DMS53 treated with DMSO at 0.1 percent for 48 hours (cell line): ENCODE results near the gene GALNT10.

ENCODE experiments used
- DNase-seq: peaks from one replicate; lab custom pipeline; 2025; ENCODE audit not compliant: unreplicated experiment; lab: John Stamatoyannopoulos, UW

The GALNT10 gene

DNA sequence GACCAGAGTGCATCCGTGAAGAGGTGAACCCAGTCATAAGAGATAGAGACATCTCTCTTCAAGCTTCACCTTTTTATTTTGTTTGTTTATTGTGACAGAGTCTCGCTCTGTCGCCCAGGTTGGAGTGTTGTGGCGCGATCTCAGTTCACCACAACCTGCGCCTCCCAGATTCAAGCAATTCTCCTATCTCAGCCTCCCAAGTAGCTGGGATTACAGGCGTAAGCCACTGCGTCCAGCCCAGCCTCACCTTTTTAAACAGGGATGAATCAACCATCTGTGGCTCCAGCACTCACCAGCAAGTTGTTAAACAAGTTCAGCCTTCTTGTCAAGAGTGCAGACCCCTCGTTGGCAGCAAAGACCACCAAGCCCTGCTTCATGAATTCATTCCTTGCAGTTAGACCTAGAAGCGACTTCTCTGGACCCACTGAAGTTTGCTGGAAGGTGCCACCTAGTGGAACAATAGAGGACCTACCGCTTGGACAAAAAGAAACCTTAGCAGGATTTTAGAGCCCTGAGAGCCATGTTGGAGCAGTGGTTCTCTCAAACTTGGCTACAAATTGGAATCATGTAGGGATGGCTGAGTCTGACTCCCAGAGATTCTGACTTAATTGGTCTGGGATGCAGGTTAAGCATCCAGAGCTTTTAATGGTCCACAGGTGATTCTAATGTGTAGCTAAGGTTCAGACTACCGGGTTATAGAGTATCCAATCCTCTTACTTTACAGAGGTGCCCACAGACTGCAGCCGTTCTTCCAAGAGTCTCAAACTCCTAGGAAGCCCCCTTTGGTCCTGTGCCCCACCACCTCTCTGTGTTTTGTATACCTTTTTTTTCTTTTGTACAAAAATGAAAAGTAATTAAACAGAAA is 10.5 kb upstream of the GALNT10 start:
- peak; percentile 76 for DNase-seq

DNA sequence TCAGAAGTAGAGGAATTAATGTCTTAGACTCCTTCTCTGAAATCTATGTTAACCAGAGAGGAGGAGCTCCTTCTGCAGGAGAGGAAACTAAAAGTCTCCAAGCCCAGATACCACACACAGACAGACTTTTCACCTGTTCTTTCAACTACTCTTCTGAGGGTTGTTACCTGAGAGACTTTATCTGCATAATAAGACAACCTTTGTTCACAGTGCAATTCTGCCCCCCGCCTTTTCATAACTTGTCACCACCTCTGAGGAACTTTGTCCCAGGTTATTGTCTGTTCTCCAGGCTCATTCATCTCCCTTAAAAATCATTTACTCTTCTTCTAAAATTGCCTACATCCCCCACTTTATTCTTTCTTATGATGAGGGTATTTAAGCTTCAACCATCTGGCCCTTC is 9.4 kb upstream of the GALNT10 start:
- no peak for DNase-seq

DNA sequence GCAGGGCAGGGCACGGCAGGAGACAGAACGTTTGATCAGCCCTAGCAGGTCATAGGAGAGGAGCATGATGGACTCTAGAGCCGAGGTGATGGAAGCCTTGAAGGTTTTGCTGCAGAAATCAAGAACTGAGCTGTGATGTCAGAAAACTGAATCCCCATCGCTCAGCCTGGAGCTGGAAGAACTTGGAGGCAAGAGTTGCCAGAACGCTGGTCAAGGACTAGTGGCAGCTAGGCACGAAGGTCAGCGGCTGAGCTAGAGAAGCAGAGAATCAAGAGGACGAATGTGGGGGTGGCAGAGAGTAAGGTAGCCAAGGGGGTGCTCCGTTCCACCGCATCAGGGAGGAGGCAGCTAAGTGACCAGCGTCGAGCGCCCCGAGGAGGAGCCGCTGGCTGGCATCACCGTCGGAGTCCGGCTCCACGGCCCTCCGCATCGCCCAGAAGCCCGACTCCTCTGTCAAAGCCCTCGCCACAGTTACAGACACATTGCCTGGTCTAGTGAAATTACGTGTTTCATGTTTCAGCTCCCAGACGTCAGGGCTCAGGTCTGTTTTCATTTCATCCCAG is 1.2 kb upstream of the GALNT10 start:
- no peak for DNase-seq

DNA sequence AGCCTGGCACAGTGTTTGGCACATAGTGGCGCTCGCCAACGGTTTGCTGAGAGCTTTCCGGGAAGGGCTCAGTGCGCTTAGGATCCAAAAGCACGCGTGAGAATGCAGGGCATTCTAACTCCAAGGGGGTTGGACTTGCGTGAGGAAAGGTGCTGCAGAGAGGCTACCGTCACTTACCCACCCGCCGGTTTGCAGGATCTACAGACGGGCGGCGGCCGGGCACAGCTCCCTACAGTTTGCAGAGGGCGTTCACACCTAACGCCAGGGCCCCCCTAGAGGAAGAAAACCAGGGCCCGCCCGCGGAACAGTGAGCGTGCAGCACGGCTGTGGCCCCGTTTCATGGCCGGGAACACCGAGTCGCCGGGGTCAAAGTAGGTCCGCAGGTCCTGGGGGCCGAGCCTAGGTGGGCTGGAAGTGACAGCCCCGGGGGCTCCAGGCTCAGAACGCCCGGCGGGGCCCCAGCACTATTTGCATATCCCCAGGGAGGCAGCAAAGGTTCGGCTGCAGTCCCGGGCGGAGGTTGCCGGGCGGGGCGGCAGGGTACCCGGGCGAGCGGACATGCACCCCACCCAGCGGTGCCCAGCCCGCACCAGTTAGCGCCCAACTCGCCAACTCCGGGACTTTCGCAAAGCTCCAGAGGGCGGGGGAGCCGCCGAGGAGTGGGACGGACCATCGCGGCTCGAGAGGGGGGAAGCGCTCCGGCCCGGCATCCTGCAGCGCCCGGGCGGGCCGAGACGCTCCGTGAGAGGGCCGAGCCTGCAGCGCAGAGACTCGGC is 526 bp upstream of the GALNT10 start:
- peak; percentile 51 for DNase-seq

DNA sequence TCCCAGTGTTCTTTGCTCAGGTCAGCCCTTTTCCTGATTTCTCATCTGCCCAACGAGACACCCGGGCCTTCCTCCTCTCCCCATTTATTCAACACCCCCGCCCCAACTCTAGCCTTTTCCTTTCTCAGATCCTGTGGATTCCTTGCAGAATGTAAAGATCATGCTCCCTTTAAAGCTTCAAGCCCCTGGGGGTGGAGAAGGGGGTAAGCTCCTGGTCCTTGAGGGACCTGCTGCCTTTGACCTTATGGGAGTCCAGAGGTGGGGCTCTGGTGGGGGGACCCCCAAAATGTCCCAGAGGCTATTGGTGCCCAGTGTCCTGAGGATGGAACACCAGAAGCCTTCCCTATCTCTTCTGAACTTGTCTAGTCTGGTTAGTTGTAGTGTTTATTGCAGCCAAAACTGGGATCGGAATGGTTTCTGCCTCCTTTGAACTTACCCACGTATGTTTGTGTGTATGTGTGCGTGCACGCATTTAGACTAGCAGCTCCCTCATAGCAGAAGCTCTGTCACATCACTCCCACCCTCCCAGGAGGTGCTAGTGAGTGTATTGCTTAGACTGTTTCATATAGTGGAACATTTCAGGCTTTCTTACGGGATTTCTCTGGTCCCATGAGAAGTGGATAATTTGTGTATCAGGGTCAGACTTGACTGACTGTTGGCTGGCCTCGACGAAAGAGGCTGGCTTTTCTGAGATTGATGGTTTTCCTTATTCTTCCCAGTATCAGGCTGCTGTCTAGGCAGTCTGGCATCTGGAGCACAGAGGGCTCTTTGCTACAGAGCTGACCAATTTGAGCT is 1.1 kb downstream of the GALNT10 start:
- no peak for DNase-seq

DNA sequence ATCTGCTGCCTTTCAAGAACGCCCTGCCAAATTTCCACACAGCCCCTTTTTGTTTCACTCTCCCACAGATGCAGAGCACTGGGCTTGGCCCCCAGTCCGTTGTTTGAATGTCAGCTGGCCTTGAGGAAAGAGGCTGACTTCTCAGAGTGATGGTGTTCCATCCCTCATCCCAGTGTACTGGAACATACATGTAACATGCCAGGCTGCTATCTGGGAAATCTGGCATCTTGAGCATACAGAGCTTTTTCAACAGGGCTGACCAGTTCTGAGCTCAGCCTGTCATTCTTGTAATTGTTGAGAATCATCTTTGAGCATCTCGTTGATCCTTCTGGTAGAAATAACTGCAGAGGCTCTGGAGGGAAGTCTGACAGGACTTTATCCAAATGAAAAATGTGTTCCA is 2.8 kb downstream of the GALNT10 start:
- no peak for DNase-seq

DNA sequence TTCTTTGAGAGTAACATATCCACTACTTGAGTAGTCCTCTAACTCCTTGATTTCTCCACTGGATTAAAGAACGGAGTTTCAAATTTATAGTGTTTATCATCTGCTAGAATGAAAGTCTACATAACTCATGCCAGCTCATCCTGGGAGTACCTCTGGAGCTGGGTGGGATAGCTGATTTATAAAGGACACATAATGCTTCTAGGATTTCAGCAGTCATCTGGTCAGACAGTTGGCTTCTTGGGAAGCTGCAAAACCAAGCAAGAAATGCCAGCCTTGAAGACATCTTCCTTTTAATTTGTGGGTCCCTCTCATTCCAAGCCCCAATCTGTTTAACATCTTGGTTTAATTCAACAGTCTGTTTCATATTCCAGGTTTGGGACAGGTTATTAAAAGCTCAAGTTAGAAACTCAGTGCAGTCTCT is 3.2 kb downstream of the GALNT10 start:
- no peak for DNase-seq

DNA sequence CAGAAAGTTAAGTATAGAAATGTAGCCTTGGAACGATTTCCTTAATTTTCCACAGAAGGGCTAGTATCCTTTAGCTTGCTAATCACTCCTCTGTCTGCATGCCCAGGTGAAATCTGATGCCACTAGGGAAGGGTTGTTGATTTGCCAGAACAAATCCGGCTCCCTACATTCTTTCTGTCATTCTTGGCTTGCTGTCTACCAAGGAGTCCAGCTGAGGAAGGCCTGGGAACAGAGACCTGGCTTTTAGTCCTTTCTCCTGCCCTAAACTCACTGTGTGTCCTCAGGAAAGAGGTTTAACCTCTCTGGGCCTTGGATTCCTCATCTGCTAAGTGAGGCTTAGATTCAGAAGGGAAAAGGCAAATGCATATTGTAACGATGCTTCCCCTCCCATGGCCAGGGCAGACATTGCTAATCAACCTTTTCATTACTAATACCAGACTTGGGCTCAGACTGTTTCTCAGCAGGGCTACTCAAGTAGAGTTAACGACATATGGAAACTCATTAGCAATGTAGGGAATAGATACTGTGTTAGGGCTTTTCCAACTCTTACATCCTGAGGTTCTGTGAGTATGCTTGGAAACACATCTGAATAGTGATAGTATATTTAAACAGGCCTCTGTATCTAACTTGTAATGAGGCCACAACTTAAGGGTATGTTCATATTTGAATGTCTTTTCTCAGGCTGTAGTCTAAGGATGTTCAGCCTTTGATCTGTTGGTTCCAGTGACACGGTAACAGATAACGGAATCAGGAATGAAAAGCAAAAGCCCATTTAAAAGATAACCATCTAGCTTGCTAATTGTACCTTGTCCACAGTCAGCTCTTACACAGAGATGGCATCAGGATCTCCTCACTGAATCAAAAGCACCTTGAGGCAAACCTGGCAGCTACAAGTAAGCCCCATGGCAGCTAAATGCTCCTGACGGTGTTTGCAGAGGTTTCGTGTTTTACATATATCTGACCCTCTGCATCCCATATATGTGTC is 4.1 kb downstream of the GALNT10 start:
- DNase-seq, result no peak

DNA sequence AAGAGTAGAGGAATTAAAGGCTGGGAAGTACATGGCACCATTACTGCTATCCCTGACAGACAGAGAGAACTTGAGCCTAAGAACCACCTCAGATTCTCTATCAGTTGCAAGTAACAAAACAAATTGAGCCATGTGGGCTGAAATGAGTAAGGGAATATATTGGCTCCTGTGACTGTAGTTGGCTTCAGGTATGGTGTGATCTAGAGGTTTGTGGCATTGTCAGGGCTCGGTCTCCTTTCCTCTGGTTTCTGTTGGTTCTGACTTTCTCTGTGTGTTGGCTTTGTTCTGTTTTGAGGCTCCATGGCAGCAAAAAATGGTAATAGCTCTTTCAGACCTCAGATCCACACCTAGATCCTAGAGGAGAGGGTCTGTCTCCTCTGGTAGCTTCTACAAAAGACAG is 5.7 kb downstream of the GALNT10 start:
- no peak for DNase-seq

DNA sequence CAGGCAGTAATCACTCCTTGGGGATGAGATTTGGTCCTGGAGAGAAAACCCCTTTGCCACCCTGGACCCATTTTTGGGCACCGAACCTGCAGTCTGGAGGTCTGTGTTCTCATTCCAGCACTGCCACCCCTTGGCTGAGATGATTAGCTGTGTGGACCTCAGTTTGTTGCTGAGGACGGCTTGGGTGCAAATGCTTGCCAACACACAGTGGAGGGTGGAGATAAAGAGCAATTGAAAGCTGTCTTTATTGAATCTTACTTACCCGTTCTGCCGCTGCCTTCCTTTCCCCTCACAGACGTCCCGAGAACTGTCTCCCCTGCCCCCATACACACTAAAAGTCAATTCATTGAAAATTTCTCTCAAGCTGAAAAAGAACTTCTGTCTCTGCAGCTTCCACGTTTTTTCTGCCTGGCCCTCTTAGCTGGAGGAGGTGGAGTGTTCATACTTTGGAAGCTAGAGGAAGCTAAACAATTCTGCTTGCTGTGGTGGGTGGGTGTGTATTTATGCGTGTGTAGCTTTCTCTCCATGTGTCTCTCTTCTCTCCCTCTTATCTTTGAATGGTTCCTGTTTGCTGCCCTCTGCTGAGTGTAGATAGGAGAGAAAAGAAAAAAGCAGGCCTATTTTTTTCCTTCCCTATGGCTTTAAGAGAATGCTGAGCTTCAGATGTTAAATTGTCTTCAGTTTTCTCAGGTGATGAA is 6.6 kb downstream of the GALNT10 start:
- DNase-seq, result peak; percentile 60

DNA sequence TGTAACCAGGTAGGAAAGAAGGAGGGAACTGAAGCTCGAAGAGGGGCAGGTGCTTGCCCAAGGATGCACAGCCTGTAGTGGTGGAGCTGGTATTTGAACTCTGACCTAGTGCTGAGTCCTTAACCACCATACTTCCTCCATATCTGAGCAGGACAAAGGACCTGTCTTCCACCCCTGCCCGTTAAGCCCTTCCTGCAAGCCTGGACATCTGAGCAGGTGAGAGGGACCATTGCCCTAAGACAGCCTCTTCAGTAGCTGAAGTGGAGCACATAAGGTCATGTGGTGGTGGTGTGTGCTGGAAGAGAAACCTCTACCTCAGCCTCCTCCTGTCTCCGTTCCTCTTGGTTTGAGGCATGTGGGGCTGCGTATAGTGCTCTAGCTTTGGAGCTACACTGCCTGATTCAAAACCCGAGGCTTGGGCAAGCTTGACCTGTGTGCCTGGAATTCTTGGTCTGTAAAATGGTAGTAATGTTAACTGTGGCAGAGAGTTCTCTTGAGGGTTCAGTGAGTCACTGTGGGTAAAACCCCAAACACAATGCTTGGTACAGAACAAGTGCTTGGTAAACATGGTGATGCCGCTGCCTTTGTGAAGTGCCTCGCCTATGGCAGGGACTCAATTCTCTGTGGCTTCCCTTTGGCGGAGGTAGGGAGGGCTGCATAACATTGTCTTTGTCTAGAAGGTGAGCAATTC is 7.4 kb downstream of the GALNT10 start:
- DNase-seq, result peak; percentile 99

DNA sequence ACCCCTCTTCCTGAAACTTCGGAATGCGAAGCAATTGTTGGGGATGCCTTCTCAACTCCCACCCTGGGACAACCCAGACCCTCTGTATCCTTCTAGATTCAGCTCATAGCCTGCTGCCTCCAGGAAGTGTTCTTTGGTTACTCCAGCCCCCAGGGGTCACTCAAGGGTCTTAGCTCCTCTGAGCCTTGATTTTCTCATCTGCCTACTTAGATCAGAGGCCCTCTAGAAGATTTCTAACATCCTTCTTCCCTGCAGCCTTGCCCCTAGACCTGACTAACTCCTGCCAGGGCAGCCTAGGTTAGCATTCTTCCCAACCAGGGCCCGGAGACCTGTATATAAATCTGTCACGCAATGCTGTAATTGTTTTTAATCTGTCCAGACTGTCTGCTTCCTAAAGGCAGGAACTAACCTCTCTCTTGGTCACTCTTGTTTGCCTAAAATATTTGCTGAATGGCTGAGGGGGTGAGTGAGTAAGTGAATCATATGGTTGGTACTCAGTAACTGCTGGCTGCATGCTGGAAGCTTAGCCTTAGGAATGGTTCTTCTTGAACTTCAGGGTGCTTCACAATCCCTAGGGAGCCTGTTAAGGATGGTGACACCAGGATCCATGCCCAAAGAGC is 8.2 kb downstream of the GALNT10 start:
- DNase-seq, result peak; percentile 86

DNA sequence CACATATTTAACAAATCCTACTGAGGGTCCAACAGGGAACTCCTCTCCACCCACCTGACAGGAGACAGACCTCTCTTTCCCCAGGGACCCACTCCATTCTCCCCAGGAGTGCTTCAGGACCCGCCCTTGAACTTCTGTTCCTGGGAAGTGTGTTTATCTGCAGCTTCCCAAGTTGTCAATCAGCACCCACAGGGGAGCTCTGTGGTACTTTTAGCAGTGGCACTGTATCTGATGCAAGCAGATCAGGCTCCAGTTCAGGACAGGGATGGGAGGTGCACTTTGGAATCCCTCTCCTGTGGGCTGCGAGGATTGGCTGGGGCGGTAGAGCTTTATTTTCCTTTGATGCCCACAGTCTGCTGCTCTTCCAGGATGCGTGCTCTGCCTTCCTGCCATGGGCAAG is 8.7 kb downstream of the GALNT10 start:
- peak; percentile 26 for DNase-seq

DNA sequence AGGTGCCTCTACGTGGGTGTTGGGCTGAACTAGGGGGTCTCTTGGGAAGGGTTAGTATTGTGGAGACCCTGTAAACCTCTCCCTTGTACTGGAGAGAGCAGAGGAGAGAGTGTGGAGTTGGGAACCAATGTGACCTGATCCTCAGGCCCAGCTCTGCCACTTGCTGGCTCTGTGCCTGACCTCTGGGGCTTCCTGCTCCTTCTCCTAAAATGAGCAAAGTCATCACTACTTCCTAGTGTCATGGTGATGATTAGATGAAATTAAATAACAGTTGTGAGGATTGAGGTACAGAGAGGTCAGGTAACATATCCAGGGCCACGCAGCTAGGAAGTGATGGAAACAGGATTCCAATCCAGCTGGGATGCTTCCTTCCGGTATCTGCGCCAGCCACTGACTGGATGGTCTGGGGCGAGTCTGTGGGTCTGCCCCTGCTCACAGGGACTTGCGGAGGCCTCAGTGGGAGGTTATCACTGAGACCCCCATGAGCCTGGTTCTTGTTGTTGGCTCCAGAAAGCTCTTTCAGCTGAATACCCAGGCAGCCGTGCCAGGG is 9.2 kb downstream of the GALNT10 start:
- DNase-seq, result no peak

DNA sequence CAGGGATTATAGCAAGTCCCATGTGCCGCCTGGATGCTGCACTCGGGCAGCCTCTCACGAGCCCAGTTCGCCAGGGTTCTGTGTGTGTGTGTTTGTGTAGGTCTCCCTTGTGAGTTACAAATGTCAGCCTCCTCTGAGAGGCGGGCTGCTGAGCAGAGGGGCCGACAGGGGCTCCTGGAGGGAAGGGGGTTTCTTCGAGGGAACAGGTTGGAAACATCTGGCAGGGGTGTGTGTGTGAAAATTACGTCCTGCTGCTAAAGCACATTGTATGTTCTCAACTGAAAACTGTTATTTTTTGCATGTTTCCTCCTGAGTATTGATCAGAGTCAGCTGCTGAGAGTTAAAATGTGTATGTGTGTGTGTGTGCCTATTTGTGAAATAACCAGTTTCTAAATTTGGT is 9.7 kb downstream of the GALNT10 start:
- DNase-seq, result no peak

DNA sequence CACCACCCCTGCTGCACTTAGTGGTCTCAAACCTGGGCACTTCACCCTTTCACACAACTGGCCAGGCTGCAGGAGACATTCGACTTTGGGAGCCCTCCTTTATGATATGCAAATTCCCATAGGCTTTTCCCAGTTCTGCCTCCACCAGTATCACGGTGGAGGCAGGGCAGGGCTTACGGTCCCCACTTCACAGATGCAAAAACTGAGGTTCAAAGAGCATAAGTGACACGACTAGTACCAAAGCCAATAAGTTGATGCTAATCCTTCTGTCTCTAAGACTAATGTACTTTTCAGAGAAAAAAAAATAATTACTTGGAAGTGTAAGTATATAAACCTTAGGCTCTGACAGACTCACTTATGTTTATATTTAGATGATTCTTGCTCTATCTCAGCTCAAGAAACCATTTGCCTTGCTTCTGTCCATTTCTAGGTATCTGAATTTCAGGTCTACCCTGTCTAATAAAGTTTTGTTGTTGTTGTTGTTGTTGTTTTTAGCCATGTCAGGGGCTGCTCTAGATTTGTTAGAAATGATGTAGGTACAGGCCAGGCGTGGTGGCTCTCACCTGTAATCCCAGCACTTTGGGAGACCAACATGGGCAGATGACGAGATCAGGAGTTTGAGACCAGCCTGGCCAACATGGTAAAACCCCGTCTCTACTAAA is 10.7 kb downstream of the GALNT10 start:
- no peak for DNase-seq
